Activated naive CD4-positive, alpha-beta T cell treated with anti-CD3 and anti-CD28 coated beads, Interleukin-2, amount 50 U/mL, for 16 hours (primary cell): ENCODE measurements around the gene PCNT.

ENCODE experiments used
- DNase-seq: peaks from one replicate; pipeline ENCODE4 v3.0.0-alpha.2; 2020

PCNT gene

DNA sequence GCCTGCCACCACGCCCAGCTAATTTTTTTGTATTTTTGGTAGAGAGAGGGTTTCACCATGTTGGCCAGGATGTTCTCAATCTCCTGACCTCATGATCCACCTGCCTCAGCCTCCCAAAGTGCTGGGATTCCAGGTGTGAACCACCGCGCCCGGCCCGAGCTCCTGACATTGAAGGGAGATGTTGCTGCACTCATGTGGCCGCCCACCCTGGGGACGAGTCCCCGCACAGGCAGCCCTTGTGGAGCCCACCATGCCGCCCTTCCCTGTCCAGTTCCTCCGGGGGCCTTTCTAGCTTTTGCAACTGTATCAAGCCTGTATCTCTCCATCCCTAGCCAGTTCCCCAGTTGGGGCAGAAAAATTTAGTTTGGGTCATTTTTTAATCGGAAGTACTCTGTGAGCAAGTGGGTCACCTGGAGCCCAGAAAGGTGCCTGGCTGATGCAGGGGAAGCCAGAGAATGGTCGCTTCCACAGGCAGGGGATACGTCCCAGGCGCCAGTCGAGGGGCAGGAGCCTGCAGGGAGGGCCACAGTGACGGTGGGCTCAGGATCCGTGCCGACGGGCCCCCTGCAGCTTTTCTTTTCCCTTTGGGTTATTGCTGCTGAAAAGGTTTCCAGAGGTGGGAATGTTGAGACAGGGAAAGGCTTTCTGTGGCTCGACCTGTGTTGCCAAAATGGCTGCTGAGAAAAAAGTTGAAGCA, 20.4 kb downstream of the PCNT start:
- no peak for DNase-seq

DNA sequence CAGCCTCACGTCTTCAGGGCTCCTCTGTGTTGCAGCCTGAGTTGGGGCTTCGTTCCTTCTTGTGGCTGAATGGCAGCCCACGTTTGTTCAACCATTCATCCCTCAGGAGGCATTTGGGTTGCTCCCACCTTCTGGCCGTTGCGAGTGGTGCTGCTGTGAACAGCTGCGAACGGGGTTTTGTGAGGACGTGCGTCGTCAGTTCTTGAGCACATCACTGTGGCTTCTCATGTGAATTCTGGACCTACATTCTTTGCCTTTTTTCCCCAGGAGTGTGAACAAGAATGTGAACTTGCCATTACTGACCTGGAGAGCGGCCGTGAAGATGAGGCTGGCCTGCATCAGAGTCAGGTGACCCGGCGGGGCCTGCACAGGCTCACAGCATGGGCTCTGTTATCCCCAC, 21.9 kb downstream of the PCNT start:
- no peak for DNase-seq

DNA sequence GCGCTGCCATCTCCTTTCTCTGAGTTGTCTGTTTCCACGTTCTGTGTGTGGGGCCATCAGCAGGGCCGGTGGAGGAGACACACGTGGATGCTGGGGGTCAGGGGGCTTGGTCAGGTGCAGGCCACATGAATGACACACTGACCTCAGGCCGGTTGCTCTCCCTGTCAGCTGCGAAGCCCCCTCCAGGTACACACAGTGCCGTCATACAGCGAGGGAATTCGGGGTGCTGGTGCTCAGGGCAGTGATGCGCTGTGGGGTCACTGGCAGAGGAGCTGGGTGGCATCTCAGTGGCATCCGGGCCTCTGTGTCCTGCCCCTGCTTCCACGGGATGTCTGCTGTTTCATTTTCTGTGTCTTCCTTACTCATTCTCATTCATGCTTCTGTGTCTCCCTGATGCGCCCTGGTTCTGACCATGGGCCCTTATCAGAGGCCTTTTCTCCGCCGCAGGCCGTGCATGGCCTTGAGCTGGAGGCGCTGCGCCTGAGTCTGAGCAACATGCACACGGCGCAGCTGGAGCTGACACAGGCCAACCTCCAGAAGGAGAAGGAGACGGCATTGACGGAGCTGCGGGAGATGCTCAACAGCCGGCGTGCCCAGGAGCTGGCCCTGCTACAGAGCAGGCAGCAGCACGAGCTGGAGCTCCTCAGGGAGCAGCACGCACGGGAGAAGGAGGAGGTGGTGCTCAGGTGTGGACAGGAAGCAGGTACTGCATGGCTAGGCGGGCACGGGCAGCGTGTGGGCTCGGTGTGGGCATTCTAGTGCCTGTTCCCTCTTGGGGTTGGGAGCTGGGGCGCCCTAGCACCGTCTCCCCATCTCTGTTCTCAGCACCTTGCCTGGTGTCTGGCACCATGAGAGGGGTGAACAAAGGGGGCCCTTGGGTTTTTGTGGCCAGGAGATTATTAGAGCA, 22.6 kb downstream of the PCNT start:
- no peak for DNase-seq

GRCh38 chr21:46347203-46347550, 23.2 kb downstream of the PCNT start:
- no peak for DNase-seq

DNA sequence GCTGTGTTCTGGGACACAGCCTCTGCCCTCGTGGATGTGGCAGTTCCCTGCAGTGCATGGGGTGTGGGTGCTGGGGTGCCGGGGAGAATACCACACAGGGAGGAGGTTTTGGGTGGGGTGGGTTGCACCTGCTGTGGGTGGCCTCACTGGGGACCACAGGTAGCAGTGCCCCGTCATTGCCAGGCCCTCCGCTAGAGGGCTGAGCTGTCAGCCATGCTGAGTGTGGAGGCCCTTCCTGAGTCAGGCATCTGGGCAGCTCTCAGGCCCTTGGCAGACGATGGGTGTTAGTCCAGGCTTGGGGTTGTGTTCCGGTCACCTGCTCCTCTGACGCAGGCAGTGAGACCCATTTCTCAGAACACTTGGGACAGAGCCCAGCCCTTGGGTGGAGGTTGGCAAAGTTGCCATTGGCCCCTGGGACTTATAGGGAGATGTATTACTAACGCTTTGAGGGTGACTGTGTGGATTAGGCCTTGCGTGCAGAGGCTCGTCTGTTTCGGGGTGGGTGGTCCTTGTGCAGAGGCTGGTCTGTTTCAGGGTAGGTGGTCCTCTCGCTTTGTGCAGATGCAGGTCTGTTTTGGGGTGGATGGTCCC, 23.9 kb downstream of the PCNT start:
- DNase-seq, result no peak

DNA sequence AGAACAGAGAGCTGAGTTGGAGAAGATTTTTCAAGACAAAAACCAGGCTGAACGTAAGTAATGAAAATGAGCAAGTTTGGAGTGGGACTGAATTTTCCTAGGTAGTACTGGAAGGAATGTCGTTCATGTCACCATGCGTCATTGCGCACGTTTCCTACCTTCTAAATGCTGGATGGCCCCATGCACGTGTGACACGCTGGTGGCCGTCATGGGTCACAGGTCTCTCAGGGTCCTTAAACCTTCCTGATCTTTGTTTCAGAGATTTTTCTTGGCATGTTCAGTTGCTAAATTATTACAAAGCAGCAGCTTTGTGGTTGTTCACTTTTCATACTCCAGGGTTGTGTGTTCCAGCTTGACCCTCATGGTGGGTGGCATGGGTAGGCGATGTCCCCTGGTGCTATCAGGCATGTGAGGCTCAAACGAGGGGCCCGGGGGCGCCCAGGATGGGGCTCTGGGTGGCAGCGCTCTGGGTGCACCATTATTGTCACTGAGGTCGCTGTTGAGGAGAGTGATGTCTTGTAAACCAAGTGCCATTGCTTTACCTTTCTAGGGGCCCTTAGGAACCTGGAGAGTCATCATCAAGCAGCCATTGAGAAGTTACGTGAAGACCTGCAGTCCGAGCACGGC, 25.3 kb downstream of the PCNT start:
- no peak for DNase-seq

DNA sequence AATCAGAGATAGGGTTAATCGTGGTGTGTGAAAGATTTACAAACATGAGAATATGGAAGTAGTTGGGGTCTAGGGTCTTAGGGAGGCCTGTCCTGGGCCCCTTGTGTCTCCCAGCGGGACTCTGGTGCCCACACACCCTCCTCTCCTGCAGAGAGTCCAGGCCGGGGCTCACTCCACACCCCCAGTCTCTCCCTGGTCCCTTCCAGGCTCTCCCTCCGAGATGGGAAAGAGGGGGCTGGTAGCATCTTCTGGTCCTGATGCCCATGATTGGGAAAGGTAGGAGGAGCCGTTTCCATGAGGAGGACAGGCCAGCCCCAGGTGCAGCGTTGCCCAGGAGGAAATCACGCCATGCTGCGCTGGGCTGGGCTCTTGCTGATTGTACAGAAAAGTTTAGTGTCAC, 26.6 kb downstream of the PCNT start:
- DNase-seq, result no peak

DNA sequence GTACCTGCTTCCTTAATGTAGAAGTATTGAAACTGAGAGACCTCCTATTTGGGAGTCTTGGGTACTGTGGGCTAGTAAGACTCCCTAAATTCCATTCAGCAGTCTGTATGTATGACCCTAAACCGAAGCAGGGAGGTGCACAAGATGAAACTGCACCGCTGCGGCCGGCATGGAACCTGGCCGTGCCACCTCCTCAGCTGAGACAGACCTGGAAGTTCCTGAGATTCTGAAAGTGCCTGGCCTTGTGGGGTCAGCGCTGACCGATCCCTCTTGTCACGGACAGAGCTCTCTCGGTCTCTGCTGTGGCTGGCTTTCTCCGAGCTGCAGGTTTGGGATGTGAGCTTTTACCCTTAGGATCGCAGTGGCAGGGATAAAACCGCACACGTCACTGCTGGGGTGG, 27.0 kb downstream of the PCNT start:
- no peak for DNase-seq

GRCh38 chr21:46351476-46352163, 27.7 kb downstream of the PCNT start:
- no peak for DNase-seq

DNA sequence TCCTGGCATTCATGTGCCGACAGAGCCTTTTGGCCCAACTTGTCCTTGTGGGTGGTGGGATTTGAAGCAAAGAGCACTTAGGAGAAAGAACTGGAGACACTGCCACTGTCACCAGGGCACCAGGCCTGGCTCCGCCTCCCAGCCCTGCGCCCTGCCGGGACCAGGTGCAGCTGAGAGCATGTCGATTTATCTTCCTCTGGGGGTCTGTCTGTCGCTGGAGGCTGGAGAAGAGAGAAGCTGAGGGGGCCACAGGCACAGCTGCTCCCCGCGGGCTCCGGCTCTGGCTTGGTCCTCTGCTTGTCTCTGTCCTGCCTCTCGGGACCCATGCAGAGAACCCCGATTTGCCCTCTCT, 28.2 kb downstream of the PCNT start:
- DNase-seq, result no peak

GRCh38 chr21:46352913-46353312, 29.0 kb downstream of the PCNT start:
- DNase-seq, result no peak

- DNase-seq, result no peak
Measured at GRCh38 chr21:46354046-46354445, 30.1 kb downstream of the PCNT start.

DNA sequence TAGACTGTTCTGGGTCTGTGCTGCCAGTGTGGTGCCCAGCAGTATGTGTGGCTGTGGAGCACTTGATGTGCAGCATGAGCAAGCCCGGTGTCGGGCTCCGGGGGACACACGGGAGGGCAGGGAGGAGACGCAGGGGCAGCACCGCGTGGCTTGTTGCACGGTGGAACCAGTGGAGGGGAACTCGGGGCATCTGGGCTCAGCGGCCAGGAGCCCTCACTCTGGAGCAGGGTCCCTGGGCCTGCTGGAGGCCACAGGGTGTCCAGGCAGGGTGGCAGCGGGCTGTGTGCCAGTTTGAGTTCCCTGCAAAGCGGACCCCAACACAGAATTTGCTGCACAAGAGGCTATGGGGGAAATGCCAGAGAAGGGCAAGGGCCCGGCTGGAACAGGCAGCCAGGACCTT, 30.6 kb downstream of the PCNT start:
- no peak for DNase-seq

- no peak for DNase-seq
Measured at GRCh38 chr21:46355161-46356004, 31.4 kb downstream of the PCNT start.

DNA sequence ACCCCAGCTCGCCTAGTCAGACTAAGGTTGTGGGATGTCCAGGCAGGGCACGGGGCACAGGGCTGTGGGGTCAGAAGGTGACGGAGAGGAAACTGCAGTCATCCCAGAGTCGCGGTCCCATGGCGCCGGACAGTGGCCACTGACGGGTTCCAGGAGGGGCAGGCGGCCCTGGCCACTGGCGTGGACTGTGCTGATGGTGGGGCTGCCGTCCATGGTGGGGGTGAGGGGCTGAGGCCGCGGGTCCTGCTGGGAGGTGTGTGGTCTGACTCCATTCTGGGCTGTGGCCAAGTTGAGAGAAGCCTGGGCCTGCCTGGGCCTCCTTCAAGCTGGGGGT, 32.0 kb downstream of the PCNT start:
- no peak for DNase-seq

DNA sequence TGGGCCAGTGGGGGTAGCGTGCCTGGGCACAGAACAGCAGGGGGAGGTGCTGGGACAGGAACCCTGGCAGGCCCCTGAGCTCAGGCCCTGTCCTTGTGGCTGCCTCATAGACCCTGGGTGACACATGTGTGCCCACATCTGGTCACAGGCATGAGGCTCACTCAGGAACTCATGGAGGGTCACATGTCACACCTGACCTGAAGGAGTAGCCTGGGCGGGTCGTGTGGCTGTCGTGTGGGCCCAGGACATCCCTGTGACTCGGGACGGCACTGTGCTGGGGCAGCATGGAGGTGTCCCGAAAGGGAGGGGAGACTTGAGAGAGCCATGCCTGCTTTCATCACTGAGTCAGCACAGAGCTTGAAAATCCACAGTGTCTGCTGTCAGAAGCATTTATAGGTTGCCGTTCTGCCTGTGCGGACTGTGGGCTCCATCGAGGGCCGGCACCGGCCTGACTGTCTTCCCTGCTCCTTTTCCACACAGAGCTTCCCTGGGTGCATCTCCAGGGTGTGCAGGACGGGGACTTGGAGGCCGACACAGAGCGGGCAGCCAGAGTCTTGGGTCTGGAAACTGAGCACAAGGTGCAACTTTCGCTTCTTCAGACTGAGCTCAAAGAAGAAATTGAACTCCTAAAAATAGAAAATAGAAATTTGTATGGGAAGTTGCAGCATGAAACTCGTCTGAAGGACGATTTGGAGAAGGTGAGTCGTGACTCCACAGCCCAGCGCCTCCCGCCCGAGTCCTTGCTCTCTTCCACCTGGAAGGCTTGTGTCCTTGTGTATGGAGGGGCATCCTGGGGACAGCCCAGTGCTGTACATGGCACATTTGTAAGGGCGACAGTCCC, 32.8 kb downstream of the PCNT start:
- no peak for DNase-seq

DNA sequence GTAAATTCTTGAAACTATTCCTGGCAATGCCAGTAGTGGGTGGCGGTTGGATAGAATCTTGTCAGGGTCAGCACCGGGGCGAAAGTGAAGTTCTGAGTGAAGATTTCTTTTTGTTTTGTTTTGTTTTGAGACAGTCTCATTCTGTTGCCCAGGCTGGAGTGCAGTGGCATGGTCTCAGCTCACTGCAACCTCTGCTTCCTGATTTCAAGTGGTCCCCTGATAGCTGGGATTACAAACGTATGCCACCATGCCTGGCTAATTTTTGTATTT, 33.3 kb downstream of the PCNT start:
- DNase-seq, result no peak

GRCh38 chr21:46357684-46358425, 33.9 kb downstream of the PCNT start:
- no peak for DNase-seq

GRCh38 chr21:46361176-46361575, 37.2 kb downstream of the PCNT start:
- DNase-seq, result no peak

DNA sequence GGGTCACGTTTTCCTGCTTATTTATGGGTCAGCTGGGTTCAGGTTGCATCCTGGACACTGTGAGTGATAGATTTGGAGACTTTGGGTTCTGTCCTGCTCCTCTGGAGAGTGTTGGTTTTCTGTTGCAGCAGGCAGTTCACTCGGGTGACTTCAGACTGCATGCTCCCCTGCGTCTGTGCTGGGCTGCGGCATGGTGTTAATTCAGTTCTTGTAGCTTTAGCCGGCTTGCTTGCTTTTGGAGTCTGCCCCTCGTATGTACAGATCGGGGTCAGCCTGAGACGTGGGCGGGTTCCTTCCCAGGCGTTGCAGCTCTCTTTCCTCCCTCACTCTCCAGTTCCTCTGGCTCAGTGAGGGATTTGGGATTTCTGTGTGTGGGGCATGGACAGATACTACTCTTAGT, 38.0 kb downstream of the PCNT start:
- no peak for DNase-seq

DNA sequence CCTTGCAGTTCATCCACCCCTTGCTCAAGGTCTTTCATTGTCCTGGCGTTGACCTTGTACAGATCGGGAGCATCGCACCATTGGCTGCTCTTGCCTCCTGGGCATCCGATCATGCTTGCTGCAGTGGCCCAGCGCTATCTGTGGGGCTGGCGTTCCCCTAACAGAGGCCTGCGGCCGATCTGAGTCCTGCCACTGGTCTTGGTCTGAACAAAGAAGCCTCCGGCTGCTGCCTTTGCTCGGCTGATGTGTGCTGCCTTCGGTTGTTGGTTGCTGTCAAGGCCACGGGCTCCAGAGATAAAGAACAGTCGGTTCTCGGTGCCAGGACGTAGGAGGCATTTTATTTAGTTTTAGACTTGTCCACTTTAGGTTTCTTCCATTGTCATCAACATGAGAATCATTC, 39.0 kb downstream of the PCNT start:
- no peak for DNase-seq
